HepG2 (cell line): Measurements from ENCODE around the gene PPM1E.

Source experiments
- ADNP ChIP-seq: sonication (generic); formaldehyde crosslinking; IDR thresholded peaks from 2 replicates; pipeline ENCODE4 v1.4.0; 2020; ENCODE audit warnings: missing genetic modification reagents
- CHD2 ChIP-seq: IDR thresholded peaks from 2 replicates; pipeline ENCODE4 v1.6.1; 2011; ENCODE audit warnings: low read depth, low read length, improper control_type of control experiment
- HDAC1 ChIP-seq: sonication (generic); formaldehyde crosslinking; IDR thresholded peaks from 2 replicates; pipeline ENCODE4 v1.5.1; 2020; ENCODE audit warnings: mild to moderate bottlenecking, missing genetic modification reagents
- KLF12 ChIP-seq: sonication (generic); formaldehyde crosslinking; IDR thresholded peaks from 2 replicates; pipeline ENCODE4 v1.4.0; 2020; ENCODE audit warnings: missing genetic modification reagents, borderline replicate concordance
- NFE2L2 ChIP-seq: fragments of 150-350 bp; IDR thresholded peaks from 2 replicates; pipeline ENCODE4 v1.6.1; 2014; ENCODE audit warnings: low read length
- POLR2AphosphoS5 ChIP-seq: IDR thresholded peaks from 2 replicates; pipeline ENCODE4 v1.6.1; 2012; ENCODE audit warnings: low read depth, low read length
- RFXAP ChIP-seq: sonication (generic); formaldehyde crosslinking; IDR thresholded peaks from 2 replicates; pipeline ENCODE4 v1.4.0; 2020; ENCODE audit warnings: missing genetic modification reagents, borderline replicate concordance
- SIX1 ChIP-seq: sonication (generic); formaldehyde crosslinking; IDR thresholded peaks from 2 replicates; pipeline ENCODE4 v1.4.0; 2020; ENCODE audit warnings: missing genetic modification reagents, borderline replicate concordance
- ZNF343 ChIP-seq: sonication (generic); formaldehyde crosslinking; IDR thresholded peaks from 2 replicates; pipeline ENCODE4 v1.4.0; 2020; ENCODE audit warnings: mild to moderate bottlenecking, missing genetic modification reagents
- ZNF549 ChIP-seq: sonication (generic); formaldehyde crosslinking; IDR thresholded peaks from 2 replicates; pipeline ENCODE4 v1.5.0; 2020; ENCODE audit warnings: missing genetic modification reagents
- TF ChIP-seq, protein P1 (sequence below): sonication (generic); formaldehyde crosslinking; IDR thresholded peaks from 2 replicates; pipeline ENCODE4 v1.5.0; 2020; ENCODE audit warnings: mild to moderate bottlenecking, missing genetic modification reagents, moderate library complexity
- TF ChIP-seq, protein P2 (sequence below), 2 experiments: sonication (generic) in 1 of 2; formaldehyde crosslinking in 1 of 2; IDR thresholded peaks; 2 replicates each; pipeline versions ENCODE4 v1.6.1 to v1.9.0; 2014 to 2022; ENCODE audit warnings: antibody characterized with exemption in 1 of 2, borderline replicate concordance in 1 of 2, inconsistent platforms in 1 of 2, low read depth in 1 of 2, missing genetic modification reagents in 1 of 2

DNA sequence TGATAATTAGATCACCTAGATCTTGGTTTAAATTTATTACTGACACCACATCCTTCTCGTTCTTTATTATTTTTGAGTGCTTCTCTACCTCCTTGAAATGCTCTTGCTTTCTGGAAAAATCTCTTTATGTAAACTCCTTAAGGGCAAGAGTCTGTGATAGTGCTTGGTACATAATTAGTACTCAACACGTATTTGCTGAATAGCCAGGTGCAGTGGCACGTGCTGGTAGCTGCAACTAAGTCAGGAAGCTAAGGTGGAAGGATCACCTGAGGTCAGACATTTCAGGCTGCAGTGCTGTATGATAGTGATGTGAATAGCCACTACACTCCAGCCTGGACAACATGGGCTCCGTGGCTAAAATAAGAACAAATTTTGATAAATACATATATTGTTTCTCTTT, 63.0 kb downstream of the PPM1E start:
- TF ChIP-seq, protein P1, sequence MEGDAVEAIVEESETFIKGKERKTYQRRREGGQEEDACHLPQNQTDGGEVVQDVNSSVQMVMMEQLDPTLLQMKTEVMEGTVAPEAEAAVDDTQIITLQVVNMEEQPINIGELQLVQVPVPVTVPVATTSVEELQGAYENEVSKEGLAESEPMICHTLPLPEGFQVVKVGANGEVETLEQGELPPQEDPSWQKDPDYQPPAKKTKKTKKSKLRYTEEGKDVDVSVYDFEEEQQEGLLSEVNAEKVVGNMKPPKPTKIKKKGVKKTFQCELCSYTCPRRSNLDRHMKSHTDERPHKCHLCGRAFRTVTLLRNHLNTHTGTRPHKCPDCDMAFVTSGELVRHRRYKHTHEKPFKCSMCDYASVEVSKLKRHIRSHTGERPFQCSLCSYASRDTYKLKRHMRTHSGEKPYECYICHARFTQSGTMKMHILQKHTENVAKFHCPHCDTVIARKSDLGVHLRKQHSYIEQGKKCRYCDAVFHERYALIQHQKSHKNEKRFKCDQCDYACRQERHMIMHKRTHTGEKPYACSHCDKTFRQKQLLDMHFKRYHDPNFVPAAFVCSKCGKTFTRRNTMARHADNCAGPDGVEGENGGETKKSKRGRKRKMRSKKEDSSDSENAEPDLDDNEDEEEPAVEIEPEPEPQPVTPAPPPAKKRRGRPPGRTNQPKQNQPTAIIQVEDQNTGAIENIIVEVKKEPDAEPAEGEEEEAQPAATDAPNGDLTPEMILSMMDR (CRISPR knock-in tag): no peak
- TF ChIP-seq POLR2AphosphoS5: no peak
- TF ChIP-seq ZNF343 (CRISPR knock-in tag): no peak
- no peak for TF ChIP-seq KLF12 (CRISPR knock-in tag)
- TF ChIP-seq HDAC1: no peak
- TF ChIP-seq ZNF549 (CRISPR knock-in tag): no peak
- TF ChIP-seq NFE2L2: no peak
- TF ChIP-seq SIX1 (CRISPR knock-in tag): no peak
- TF ChIP-seq, protein P2, sequence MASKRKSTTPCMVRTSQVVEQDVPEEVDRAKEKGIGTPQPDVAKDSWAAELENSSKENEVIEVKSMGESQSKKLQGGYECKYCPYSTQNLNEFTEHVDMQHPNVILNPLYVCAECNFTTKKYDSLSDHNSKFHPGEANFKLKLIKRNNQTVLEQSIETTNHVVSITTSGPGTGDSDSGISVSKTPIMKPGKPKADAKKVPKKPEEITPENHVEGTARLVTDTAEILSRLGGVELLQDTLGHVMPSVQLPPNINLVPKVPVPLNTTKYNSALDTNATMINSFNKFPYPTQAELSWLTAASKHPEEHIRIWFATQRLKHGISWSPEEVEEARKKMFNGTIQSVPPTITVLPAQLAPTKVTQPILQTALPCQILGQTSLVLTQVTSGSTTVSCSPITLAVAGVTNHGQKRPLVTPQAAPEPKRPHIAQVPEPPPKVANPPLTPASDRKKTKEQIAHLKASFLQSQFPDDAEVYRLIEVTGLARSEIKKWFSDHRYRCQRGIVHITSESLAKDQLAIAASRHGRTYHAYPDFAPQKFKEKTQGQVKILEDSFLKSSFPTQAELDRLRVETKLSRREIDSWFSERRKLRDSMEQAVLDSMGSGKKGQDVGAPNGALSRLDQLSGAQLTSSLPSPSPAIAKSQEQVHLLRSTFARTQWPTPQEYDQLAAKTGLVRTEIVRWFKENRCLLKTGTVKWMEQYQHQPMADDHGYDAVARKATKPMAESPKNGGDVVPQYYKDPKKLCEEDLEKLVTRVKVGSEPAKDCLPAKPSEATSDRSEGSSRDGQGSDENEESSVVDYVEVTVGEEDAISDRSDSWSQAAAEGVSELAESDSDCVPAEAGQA (IDR thresholded peaks at IDR 0.05; ENCODE audit: low read depth): no peak
- TF ChIP-seq, protein P2 (CRISPR knock-in tag; IDR thresholded peaks at IDR 0.05; ENCODE audit: borderline replicate concordance): no peak
- TF ChIP-seq CHD2: no peak
- TF ChIP-seq RFXAP (CRISPR knock-in tag): no peak
- TF ChIP-seq ADNP (CRISPR knock-in tag): no peak
